ENCODE data around the gene COL6A2.
"Not testable (repeated sequence)": the region's sequence is repeated elsewhere in the genome, so short reads cannot be mapped to it uniquely, and the experiment has no call there.

Gene COL6A2

GRCh38 chr21:46060596-46061061 lies 37.3 kb upstream of the COL6A2 start:
- peak; percentile 97 for DNase-seq (ENCODE audit: low read depth, low spot score)

- DNase-seq (ENCODE audit: low read depth, low spot score): no peak
These were observed 36.8 kb upstream of the COL6A2 start for GRCh38 chr21:46061063-46061462.

- no peak for DNase-seq (ENCODE audit: low read depth, low spot score)
These were observed 36.4 kb upstream of the COL6A2 start for GRCh38 chr21:46061518-46061917.

GRCh38 chr21:46061950-46062349 lies 36.0 kb upstream of the COL6A2 start:
- DNase-seq (ENCODE audit: low read depth, low spot score): no peak

DNA sequence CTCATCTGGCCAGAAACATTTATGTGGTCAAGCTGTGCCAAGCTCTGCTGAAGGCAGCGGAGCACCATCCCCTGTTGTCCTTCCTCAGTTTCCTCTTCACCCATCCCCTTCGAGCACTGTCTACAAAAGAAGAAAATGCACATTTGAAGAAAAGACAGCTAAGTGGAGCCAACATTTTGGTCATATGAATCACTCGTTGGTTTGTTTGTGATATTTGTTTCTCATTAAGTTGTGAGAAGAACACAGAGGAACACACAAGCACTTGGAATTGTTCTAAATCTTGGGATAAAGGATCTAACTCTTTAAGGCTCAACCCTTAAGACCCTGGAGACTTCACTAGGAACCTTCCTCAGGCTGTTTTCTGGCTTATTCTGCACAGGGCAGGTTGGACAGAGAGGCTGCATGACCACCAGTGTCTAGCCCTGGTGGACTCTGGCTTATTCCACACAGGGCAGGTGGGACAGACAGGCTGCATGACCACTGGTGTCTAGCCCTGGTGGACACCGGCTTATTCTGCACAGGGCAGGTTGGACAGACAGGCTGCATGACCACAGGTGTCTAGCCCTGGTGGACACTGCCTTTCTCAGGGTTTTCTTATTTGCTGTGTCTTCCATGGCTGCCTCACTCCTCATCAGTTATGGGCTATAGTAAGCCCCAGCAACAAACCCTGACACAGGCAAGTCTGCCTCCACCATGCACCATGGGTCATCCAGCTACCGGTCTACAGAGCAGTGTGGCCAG lies 35.3 kb upstream of the COL6A2 start:
- no peak for DNase-seq (ENCODE audit: low read depth, low spot score)

GRCh38 chr21:46063227-46063626 lies 34.7 kb upstream of the COL6A2 start:
- DNase-seq (ENCODE audit: low read depth, low spot score): no peak

GRCh38 chr21:46063734-46064680 lies 33.9 kb upstream of the COL6A2 start:
- no peak for DNase-seq (ENCODE audit: low read depth, low spot score)

DNA sequence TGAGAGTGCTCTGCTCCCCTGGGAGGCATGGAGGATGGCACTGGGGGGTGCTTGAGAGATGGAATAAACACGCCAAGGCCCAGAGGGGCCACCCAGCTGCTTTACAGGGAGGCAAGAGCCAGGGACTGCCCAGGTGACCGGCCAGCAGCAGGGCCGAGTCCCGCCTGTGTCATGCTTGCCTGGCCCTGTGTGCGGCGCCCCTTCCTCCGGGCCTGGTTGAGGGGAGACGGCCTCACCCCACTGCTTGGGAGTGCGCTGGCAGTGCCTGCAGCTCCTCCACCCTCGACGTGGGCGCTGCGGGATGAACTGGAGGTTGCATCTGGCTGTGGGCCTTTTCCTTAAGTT lies 33.1 kb upstream of the COL6A2 start:
- DNase-seq (ENCODE audit: low read depth, low spot score): no peak

- no peak for DNase-seq (ENCODE audit: low read depth, low spot score)
These were observed 32.5 kb upstream of the COL6A2 start for GRCh38 chr21:46065215-46065913.

DNA sequence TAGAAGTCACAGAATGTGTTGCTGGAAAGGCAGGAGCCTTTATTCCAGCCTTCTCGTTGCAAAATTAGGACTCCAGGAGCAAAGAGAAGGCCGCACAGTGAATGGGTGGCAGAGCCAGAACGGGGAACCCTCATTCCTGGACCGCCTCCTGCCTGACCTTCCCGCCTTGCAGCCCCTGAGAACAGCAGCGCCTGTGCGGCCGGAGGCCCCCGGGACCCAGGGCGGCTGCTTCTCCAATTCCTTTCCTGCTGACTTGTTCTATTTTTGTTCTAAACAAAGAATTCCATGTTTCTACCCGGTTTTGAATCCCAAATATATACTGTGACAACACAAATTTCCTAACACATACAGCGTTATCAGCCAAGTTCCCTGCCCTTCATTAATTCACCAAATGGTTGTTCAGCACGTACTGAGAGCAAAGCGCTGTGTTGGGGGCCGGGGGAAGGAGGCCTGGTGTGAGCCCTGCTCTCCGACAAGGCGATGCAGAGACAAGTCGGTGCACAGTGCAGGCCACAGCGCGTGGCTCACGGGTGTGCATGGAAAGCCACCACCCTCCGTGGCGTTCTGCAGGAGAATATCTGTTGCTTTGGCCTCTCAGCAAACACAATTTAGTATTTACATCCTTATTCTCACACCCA lies 31.9 kb upstream of the COL6A2 start:
- DNase-seq (ENCODE audit: low read depth, low spot score): no peak

DNA sequence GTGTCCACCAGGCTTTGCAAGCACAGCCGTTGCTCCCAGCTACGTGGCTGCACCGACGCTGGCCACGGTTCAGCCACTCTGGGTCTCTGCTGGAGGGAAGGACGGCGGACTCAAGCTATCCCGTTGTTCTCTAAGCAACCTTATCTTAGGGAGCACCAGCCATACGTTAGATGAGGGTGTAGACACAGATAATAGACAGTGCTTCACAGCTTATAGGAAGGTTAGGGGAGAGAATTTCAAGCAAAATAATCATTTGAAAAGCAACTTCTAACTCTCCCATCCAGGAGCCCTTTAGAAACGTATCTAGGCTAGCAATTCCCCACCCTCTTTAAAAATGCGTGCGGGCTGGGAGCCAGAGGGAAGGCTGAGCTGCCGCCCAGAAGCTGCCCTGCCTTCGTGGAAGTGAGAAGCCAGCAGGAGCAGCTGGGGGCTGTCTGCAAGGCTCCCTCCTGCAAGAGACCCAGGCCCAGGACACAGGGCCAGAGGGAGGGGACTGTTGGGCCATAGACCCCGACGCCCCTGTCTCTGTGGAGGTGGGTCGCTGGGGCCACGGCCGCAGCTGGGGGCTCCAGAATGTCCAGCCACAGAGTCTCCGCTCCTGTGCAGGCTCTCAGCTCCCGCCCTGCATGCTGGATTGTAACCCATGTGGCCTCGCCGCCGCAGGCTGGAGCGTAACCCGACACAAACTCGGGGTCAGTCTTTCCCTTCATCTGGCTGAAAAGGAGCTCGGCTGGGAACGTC lies 31.2 kb upstream of the COL6A2 start:
- DNase-seq (ENCODE audit: low read depth, low spot score): no peak

GRCh38 chr21:46067505-46068201 lies 30.3 kb upstream of the COL6A2 start:
- DNase-seq (ENCODE audit: low read depth, low spot score): no peak

DNA sequence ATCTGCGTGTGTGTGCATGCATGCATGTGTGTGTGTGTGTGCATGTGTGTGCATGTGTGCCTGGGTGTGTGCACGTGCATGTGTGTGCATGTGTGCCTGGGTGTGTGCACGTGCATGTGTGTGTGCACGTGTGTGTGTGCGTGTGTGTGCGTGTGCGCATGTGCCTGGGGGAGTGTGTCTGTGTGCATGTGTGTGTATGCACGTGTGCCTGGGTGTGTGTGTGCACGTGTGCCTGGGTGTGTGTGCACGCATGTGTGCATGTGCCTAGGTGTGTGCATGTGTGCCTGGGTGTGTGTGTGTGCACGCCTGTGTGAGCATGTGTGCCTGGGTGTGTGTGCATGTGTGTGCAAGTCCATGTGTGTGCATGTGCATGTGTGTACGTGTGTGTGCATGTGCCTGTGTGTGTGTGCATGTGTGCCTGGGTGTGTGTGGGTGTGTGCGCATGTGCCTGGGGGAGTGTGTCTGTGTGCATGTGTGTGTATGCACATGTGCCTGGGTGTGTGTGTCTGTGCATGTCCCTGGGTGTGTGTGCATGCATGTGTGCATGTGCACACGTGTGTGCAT lies 29.3 kb upstream of the COL6A2 start:
- DNase-seq (ENCODE audit: low read depth, low spot score): no peak

- DNase-seq (ENCODE audit: low read depth, low spot score): no peak
These were observed 28.7 kb upstream of the COL6A2 start for GRCh38 chr21:46069166-46069565.

- no peak for DNase-seq (ENCODE audit: low read depth, low spot score)
These were observed 28.1 kb upstream of the COL6A2 start for GRCh38 chr21:46069719-46070279.

GRCh38 chr21:46071082-46071481 lies 26.8 kb upstream of the COL6A2 start:
- no peak for DNase-seq (ENCODE audit: low read depth, low spot score)

DNA sequence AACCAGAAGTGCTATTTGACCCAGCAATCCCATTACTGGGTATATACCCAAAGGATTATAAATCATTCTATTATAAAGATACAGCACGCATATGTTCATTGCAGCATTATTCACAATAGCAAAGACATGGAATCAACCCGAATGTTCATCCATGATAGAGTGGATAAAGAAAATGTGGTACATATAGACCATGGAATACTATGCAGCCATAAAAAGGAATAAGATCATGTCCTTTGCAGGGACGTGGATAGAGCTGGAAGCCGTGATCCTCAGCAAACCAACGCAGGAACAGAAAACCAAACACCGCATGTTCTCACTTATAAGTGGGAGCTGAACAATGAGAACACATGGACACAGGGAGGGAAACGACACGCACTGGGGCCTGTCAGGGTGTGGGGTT lies 21.2 kb upstream of the COL6A2 start:
- DNase-seq (ENCODE audit: low read depth, low spot score): not testable (repeated sequence)

DNA sequence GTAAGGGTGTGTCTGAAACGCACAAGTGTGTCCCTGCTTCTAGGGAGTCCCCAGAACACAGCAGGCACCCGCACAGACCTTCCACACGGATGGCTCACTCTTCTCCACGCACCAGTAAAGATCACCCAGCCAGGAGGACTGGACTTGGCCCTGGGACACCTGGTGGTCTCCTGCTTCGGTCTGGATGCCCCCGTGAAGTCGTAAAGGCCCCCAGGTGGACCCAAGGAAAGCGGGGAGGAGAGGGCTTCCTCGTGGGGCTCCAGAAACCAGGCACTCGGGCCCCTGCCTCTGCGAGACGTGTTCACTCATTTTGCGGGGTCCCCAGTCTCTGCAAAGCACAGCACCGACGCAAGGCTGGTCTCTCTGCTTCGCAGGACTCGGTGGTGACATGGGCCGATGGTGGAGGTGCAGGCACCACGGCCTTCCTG lies 20.2 kb upstream of the COL6A2 start:
- DNase-seq (ENCODE audit: low read depth, low spot score): no peak

DNA sequence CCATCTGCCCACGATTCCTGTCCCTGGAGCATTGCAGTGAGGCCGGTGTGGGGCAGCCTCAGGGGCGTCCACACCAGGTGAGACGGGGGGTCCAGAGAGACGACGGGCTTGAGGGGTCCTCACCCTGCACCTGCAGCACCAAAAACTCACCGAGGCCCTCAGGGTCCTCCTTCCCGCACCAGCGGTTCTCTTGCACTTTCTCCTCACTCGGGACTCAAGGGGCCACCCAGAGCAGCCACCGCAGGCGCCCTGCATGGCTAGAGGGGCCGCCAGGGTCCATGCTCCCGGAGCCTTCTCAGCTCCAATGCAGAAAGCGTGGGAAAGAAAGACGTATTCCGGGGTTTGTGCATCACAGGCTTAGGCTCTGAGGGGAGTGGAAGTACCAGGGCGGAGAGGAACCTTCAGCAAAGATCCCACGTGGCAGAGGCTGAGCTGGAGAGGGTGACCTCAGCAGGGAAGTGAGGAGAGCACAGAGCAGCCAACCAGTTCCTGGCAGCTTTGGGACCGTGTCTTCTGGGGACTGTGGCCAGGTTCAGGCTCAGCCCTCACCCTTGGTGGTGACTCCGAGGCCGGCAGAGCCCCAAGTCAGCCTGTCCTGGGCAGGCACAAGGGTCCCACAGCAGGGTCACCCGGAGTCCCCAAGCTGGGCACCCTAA lies 19.5 kb upstream of the COL6A2 start:
- no peak for DNase-seq (ENCODE audit: low read depth, low spot score)

All from smooth muscle cell of the brain vasculature (primary cell).